Lower lobe of right lung (tissue), 2 donors: ENCODE data around the gene RSRC1. TPM values are rescaled to one million over a fixed set of nuclear protein-coding genes. Genes with fewer than 3 reads are reported as not detected.

Experiments used
- ATAC-seq, 2 donors: fragments of 200-7000 bp; cut with Tn5 transposase; one replicate each; pipeline ENCODE4 v1.9.1; 2020 to 2022; ENCODE audit warnings: mild to moderate bottlenecking in 2 of 2, moderate library complexity in 2 of 2
- DNase-seq: peaks from one replicate; pipeline ENCODE4 v3.0.0-alpha.2; 2020
- H3K27ac ChIP-seq: fragments of 200-600 bp; one replicate; pipeline ENCODE4 v1.8.0; 2022
- H3K27me3 ChIP-seq: fragments of 200-600 bp; one replicate; pipeline ENCODE4 v1.8.0; 2022; ENCODE audit warnings: low read depth
- H3K36me3 ChIP-seq: fragments of 200-600 bp; one replicate; pipeline ENCODE4 v1.8.0; 2022; ENCODE audit warnings: mild to moderate bottlenecking
- H3K4me1 ChIP-seq: fragments of 200-600 bp; one replicate; pipeline ENCODE4 v1.8.0; 2022
- H3K4me3 ChIP-seq: fragments of 200-600 bp; one replicate; pipeline ENCODE4 v1.8.0; 2022; ENCODE audit warnings: mild to moderate bottlenecking
- H3K9me3 ChIP-seq: fragments of 200-600 bp; one replicate; pipeline ENCODE4 v1.8.0; 2022
- intact Hi-C: fragments of 100-400 bp; cut with DNase I; formaldehyde crosslinking; loops from one replicate; pipeline ENCODE4 v1.11.0; 2022
- total RNA-seq: library from RNA; stranded (reverse); fragmentation: NEBNext Ultra II Directional; extraction: Animal tissue kit (Norgen Biotek cat#: 25700); gene quantifications from one replicate; pipeline ENCODE4 v1.2.1, GENCODE V29; 2021
- TF ChIP-seq, protein P1 (sequence below): fragments of 200-600 bp; IDR thresholded peaks from one replicate; pipeline ENCODE4 v1.8.0; 2022; ENCODE audit warnings: antibody characterized with exemption, mild to moderate bottlenecking
- donor health status: DM: no; HTN: yes; CAD: no; lungs with severe emphysema.

The RSRC1 gene
- total RNA-seq, 1 donor from 2014 or later = 29.8 TPM

DNA sequence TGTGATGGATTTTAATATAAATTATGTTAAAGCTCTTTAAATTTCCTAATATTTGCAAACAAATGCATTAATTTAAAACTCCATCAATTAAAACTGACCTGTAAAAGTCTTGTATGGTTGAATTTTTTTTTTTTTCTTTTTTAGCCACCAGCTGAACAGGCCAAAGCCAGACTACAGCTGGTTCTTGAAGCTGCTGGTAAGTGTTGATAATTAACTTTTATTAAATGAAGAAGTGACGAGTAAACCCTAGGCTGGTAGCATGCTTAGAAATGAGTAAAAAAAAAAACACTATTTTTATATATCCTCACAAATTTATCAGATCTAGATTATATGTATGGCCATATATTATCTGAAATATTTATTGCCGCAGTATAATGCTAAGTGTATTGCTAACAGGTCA is 244.8 kb downstream of the RSRC1 start:
- no peak for DNase-seq
- no peaks in the 10 kb centered on the region for H3K36me3 ChIP-seq
- no peaks in the 10 kb centered on the region for H3K9me3 ChIP-seq
- ATAC-seq = no peak
- no peaks in the 10 kb centered on the region for H3K4me1 ChIP-seq
- TF ChIP-seq, protein P1, sequence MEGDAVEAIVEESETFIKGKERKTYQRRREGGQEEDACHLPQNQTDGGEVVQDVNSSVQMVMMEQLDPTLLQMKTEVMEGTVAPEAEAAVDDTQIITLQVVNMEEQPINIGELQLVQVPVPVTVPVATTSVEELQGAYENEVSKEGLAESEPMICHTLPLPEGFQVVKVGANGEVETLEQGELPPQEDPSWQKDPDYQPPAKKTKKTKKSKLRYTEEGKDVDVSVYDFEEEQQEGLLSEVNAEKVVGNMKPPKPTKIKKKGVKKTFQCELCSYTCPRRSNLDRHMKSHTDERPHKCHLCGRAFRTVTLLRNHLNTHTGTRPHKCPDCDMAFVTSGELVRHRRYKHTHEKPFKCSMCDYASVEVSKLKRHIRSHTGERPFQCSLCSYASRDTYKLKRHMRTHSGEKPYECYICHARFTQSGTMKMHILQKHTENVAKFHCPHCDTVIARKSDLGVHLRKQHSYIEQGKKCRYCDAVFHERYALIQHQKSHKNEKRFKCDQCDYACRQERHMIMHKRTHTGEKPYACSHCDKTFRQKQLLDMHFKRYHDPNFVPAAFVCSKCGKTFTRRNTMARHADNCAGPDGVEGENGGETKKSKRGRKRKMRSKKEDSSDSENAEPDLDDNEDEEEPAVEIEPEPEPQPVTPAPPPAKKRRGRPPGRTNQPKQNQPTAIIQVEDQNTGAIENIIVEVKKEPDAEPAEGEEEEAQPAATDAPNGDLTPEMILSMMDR = no peak
- no peak overlapping the region for H3K27ac ChIP-seq
- H3K4me3 ChIP-seq = no peak overlapping the region
- H3K27me3 ChIP-seq = no peaks in the 10 kb centered on the region
- intact Hi-C loops = no loop called here

DNA sequence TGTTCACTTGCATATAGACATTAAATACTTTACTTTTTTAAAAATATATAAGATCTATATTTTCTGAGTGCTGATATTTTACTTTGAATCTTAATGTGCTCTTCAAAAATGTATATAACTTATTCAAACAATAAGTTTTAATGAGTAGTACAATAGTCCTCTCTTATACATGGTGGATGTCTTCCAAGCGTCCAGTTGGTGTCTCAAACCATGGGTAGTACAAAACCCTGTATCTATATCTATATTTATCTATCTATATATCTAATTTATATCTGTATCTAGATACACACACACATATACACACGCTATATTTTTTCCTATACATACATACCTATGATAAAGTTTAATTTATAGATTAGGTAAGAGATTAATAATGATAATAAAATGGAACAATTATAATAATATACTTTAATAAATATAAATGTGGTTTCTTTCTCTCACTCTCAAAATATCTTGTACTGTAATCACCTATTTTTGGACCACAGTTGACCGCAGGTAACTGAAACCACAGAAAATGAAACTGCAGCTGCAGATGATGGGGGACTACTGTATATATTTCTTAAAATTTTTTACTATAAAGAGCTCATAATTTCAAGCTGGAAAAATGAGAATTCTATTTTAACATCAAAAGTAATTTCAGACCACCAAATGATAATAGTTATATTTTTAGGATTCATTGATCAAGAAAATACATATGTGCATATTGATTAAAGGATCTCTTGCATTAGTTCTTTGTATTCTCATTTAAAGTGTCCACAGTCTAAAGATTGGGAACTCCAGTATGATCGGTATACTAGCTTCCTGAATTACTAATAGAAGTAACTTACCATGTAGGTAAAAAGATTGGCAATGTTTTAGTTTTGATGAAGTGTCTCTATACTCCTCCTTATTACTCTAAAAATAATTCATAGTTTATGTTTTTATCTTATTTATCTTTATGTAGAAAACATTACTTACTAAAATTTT is 246.0 kb downstream of the RSRC1 start:
- ATAC-seq (no peak), DNase-seq (no peak)
- intact Hi-C loops = no loop called here
- TF ChIP-seq, protein P1 = no peak
- Histone ChIP-seq H3K27me3 (no peaks in the 10 kb centered on the region), H3K4me1 (no peaks in the 10 kb centered on the region), H3K27ac (no peak overlapping the region), H3K9me3 (no peaks in the 10 kb centered on the region), H3K4me3 (no peak overlapping the region), H3K36me3 (no peaks in the 10 kb centered on the region)

DNA sequence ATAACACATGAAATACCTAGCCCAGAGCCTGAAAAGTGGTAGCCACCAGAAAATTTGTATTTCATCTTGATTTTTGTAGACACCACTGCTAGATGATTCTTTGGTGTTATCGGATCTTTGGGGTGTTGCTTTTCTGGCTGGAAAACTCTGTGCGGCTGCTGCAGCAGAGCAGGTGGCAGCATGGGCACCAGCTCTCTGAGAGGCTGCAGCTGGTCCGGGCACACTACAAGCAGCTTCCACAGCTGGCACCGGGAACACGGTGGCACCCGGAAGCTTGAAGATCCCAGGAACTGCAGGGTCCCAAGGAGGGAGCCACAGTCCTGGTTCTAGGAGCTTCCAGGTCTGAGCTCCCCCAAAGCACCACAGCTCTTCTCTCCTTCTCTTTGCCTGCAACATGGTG is 249.4 kb downstream of the RSRC1 start:
- DNase-seq = no peak
- H3K9me3 ChIP-seq = no peaks in the 10 kb centered on the region
- ATAC-seq = no peak
- intact Hi-C loops = no loop called here
- H3K27me3 ChIP-seq = no peaks in the 10 kb centered on the region
- no peak overlapping the region for H3K27ac ChIP-seq
- no peaks in the 10 kb centered on the region for H3K4me1 ChIP-seq
- TF ChIP-seq, protein P1 = no peak
- H3K4me3 ChIP-seq = no peak overlapping the region
- H3K36me3 ChIP-seq = no peaks in the 10 kb centered on the region

DNA sequence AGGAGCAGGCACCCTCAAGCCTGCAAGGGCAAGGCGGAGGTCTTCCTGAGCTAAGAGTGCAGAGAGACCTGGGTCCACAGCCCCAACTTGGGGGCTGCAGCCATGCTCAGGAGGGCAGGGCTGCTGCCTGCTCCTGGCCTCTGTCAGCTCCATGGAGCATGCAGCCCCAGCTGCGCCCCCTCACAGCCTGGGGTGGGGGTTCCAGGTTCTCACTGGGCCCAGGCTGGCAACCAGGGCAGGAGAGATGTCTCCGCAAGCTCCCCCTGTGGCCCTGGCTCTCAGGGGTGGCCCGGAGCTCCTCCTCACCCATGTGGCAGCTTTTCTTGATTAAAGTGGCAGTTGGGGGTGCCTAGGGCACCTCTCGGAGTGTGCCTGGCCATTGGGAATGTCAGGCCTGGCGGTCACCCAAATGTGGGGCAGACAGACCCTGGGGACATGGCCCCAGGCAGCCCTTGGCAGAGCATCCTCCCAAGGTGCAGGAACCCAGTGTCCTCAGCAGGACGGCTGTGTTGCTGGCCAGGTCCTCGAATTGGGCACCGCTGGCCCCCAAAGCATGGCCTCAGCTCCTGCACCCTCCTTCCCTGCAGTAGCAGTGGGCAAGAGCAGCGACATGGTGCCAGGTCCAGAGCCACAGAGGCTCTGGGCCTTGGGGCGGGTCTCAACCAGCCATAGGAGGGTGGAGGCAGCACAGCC is 251.0 kb downstream of the RSRC1 start:
- no peak for DNase-seq
- Histone ChIP-seq H3K27me3 (no peaks in the 10 kb centered on the region), H3K4me1 (no peaks in the 10 kb centered on the region), H3K4me3 (no peak overlapping the region), H3K27ac (no peak overlapping the region), H3K36me3 (no peaks in the 10 kb centered on the region), H3K9me3 (no peaks in the 10 kb centered on the region)
- ATAC-seq = peak in 1 of 2 donors; percentile 21
- TF ChIP-seq, protein P1 = no peak
- intact Hi-C loops = no loop called here

DNA sequence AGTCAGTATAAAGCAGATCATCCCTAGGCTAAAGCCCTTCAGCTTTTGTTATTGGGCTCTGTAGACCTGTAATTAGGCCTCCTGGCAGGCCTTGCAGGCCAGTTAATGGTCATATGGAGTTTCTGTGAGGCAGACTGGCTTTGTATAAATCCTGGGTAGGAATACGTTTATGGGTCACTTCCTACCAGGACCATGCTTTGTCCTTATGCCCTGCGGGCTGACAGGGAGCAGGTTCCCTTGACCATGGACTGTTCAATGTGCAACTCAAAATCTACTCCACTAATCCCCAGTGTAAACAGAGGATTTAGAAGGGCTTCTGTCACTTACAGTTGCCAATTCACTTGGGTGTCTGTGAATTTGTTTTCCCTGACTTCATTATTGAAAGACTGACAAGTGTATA is 258.4 kb downstream of the RSRC1 start:
- H3K36me3 ChIP-seq = no peaks in the 10 kb centered on the region
- DNase-seq = no peak
- H3K27me3 ChIP-seq = no peaks in the 10 kb centered on the region
- intact Hi-C loops = no loop called here
- H3K4me1 ChIP-seq = no peaks in the 10 kb centered on the region
- H3K9me3 ChIP-seq = no peaks in the 10 kb centered on the region
- TF ChIP-seq, protein P1 = no peak
- H3K27ac ChIP-seq = no peak overlapping the region
- H3K4me3 ChIP-seq = no peak overlapping the region
- no peak for ATAC-seq
